T47D (cell line): ENCODE measurements around the gene ZNF92.
"Not testable (repeated sequence)": the region's sequence is repeated elsewhere in the genome, so short reads cannot be mapped to it uniquely, and the experiment has no call there.

ENCODE experiments used
- DNase-seq, 2 experiments: peaks; one replicate each; pipeline versions ENCODE4 v3.0.0 to v3.0.0-alpha.2; 2011 to 2012; ENCODE audit warnings: low read depth in 1 of 2, low spot score in 1 of 2
- JUND ChIP-seq: IDR thresholded peaks from 2 replicates; pipeline ENCODE4 v1.6.1; 2012; ENCODE audit warnings: low read depth
- in situ Hi-C: cut with HindIII; loops from 2 replicates; pipeline ENCODE4 v1.10.0; 2016; ENCODE audit warnings: low sequenced_read_pairs, low pct_unique_long_range_greater_than_20kb

Gene ZNF92

DNA sequence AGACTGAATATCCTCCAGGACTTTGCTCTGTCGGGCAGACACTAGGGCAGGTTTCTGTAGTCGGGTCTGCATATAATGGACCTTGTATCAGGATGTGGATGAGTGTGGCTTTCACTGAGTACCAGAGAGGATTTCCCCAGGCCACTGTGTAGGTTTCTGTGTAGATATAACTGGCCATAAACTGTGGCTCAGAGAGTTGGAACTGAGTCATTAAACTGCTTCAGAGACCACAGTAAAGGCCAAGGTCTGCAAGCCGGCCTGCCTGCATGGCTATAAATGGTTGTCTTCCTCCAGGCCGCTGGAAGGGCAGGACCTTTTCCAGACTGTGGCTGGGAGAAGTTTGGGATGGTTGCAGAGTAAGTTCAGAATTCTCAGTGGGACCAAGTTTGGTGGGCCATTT is 16.9 kb downstream of the ZNF92 start:
- no peak for DNase-seq
- no peak for TF ChIP-seq JUND
- in situ Hi-C loops = no loop called here

- no peak for TF ChIP-seq JUND
- in situ Hi-C loops = no loop called here
- peak in 1 of 2 experiments; percentile 89 for DNase-seq
Measured at GRCh38 chr7:65397730-65398142, 24.1 kb downstream of the ZNF92 start.

GRCh38 chr7:65398671-65399070 is 25.0 kb downstream of the ZNF92 start:
- DNase-seq = not testable (repeated sequence)

GRCh38 chr7:65399101-65399500 is 25.4 kb downstream of the ZNF92 start:
- in situ Hi-C loops, DNase-seq: not testable (repeated sequence)

More at GRCh38 chr7:65398671-65399070, 25.0 kb downstream of the ZNF92 start:
- in situ Hi-C loops = not testable (repeated sequence)

DNA sequence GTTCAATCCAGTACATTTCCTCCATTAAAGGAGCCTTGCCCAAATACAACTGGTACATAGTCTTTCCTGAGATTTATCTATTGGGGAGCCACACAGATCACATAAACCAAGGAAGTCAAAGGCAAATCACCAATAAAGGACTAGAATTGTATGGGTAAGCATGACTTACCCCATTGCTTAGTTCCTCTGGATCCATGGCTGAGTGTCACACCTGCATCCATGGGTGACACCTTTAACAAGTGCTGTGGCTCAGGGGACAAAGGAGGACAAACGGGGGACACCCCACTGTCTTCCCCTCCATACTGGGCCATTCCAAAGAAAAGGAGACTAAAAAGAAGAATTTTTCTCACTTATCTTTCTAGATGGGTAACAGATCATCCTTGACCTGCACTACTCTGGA is 30.4 kb downstream of the ZNF92 start:
- no peak for TF ChIP-seq JUND
- no peak for DNase-seq
- in situ Hi-C loops = no loop called here

DNA sequence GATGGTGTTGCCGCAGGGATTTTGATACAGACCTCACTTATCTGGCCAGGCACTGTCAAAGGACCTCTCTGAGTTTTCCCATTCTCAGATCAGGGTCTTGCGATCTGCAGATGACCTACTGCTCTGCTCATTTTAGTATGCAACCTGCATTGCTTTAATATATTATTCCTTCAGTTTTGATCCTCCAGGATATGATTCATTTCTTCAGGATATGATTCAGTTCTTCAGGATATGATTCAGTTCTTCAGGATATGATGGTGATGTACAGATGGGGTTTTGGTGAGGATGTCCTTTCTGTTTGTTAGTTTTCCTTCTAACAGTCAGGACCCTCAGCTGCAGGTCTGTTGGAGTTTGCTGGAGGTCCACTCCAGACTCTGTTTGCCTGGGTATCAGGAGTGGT is 33.1 kb downstream of the ZNF92 start:
- DNase-seq, in situ Hi-C loops: not testable (repeated sequence)

- no peak for TF ChIP-seq JUND
- no peak for DNase-seq
Measured at GRCh38 chr7:65409363-65409762, 35.7 kb downstream of the ZNF92 start.

GRCh38 chr7:65411249-65411648 is 37.6 kb downstream of the ZNF92 start:
- no peak for DNase-seq
- in situ Hi-C loops = no loop called here
- TF ChIP-seq JUND = no peak

More at GRCh38 chr7:65409363-65409762, 35.7 kb downstream of the ZNF92 start:
- in situ Hi-C loops = no loop called here

DNA sequence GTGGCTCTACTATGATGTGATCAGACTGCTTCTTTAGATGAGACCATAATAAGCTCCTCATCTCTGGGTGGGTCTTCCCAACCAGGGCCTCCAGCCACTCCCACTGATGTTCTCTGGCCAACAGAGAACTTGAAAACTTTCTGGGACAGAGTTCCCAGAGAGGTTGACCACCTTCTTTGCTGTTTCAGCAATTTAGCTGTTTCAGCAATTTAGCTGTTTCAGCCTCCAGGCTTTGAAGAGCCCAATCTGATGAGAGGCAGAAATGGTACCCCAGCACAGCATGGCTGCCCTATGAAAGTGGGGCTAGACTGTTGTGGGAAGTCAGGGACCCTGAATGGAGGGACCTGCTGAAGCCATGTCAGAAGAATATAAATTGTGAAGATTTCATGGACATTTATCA is 49.0 kb downstream of the ZNF92 start:
- in situ Hi-C loops = no loop called here
- DNase-seq = no peak
- no peak for TF ChIP-seq JUND

GRCh38 chr7:65423286-65423685 is 49.6 kb downstream of the ZNF92 start:
- in situ Hi-C loops = not testable (repeated sequence)
- peak in 1 of 2 experiments; percentile 39 for DNase-seq

- TF ChIP-seq JUND = no peak
- in situ Hi-C loops = no loop called here
- DNase-seq = no peak
Measured at GRCh38 chr7:65429642-65430343, 56.1 kb downstream of the ZNF92 start.

DNA sequence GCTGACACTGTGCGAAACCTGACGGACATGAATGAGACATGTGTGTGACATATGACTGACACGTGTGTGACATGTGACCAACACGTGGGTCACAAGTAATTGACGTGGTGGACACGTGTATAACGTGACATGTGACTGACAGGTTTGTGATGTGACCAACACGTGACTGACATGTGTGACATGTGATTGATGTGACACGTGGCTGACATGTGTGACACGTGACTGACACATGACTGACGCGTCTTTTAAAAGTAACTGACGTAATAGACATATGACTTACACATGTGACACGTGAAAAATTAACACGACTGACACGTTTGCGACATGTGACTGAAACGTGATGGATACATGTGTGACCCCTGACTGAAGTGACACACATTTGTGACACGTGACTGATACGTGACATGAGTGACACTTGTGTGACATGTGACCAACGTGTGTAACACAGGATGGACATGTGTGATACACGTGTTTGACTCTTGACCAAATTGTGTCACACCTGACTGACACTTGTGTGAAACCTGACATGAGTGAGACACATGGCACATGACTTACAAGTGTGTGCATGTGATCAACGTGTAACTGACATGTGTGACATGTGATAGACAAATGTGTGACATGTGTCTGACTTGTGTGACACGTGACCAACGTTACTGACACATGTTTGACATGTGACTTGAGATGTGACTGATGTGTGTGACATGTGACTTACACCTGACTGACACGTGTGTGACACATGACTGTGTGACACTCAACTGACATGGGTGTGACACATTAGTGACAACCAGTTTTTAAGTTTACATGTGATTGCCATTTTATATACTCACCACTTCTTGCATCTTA is 56.9 kb downstream of the ZNF92 start:
- TF ChIP-seq JUND = no peak
- in situ Hi-C loops = no loop called here
- no peak for DNase-seq

- no peak for DNase-seq
- in situ Hi-C loops = no loop called here
- no peak for TF ChIP-seq JUND
Measured at GRCh38 chr7:65434307-65434706, 60.7 kb downstream of the ZNF92 start.
